Hepatocyte (in vitro differentiated cells): ENCODE data around the gene CHCHD6.

Experiments
- CTCF ChIP-seq: fragments of 200-600 bp; sonication (generic); IDR thresholded peaks from 2 replicates; pipeline ENCODE4 v1.5.1; 2016; ENCODE audit warnings: antibody characterized with exemption, mild to moderate bottlenecking; ENCODE audit not compliant: poor library complexity
- EZH2 ChIP-seq: fragments of 200-600 bp; sonication (generic); IDR thresholded peaks from 2 replicates; pipeline ENCODE4 v1.6.1; 2016; ENCODE audit warnings: antibody characterized with exemption, mild to moderate bottlenecking, borderline replicate concordance
- EZH2phosphoT487 ChIP-seq: fragments of 200-600 bp; sonication (generic); IDR thresholded peaks from one replicate; pipeline ENCODE4 v1.6.1; 2018; ENCODE audit warnings: antibody characterized with exemption, mild to moderate bottlenecking, low read depth, moderate library complexity; ENCODE audit not compliant: unreplicated experiment, severe bottlenecking

DNA sequence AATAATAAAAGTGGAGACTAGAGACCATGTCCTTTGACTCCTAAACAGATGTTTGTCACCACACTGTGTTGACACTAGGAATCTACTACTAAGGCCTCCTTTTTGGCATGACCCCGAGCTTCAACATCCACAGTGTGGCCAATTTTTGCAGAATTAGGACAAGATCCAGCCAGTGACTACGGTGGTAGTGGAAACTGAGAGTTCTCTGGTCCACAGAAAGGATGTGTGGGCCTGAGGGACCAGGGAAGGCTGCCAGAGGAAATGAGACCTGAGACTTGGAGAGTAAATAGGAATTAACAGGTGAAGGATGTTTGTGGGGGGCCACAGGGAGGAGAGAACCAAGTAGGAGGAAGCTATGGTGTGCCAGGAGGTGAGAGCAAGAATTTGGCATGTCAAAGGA lies 122.7 kb downstream of the CHCHD6 start:
- TF ChIP-seq EZH2: no peak
- no peak for TF ChIP-seq CTCF
- TF ChIP-seq EZH2phosphoT487: no peak
